A549 (cell line): ENCODE measurements around the gene INPP4B. TPM values are rescaled to one million over a fixed set of nuclear protein-coding genes. Genes with fewer than 3 reads are reported as not detected.

Source experiments
- ATAC-seq, 2 experiments: fragments of 200-7000 bp in 1 of 2; fragments of >200 bp in 1 of 2; cut with Nextera tagmentation in 1 of 2; cut with Tn5 transposase in 1 of 2; 3 replicates each; pipeline versions ENCODE4 v1.8.0 to v1.9.1; 2018 to 2020; ENCODE audit warnings: mild to moderate bottlenecking in 1 of 2, moderate library complexity in 1 of 2
- CTCF ChIA-PET: fragments of 300-600 bp; sonication (Branson Sonifier 250); formaldehyde crosslinking; extraction: SDS; loops from one replicate; lab custom pipeline; 2021; ENCODE audit warnings: antibody characterized with exemption, inconsistent platforms; lab: Yijun Ruan, JAX
- POLR2A ChIA-PET: fragments of 350-600 bp; formaldehyde crosslinking; extraction: SDS; loops from one replicate; lab custom pipeline; 2021; ENCODE audit warnings: antibody characterized with exemption, inconsistent platforms; lab: Yijun Ruan, JAX
- DNase-seq, 2 experiments: peaks; one replicate each; pipeline versions ENCODE4 v3.0.0 to v3.0.0-alpha.2; 2011 to 2016; ENCODE audit warnings: low read depth in 1 of 2, low spot score in 1 of 2
- FAIRE-seq: peaks from 2 replicates; lab custom pipeline; 2011; peaks lifted over from hg19 to GRCh38; lab: Jason Lieb, UNC
- H3K27ac ChIP-seq, 2 experiments: fragments of >200 bp; sonication (Bioruptor Twin); formaldehyde crosslinking; 3 replicates each; pipeline ENCODE4 v1.5.1; 2016 to 2017
- H3K4me1 ChIP-seq: fragments of >200 bp; sonication (Bioruptor Twin); formaldehyde crosslinking; 3 replicates; pipeline ENCODE4 v1.6.1; 2016
- H3K4me2 ChIP-seq: fragments of >200 bp; sonication (Bioruptor Twin); formaldehyde crosslinking; 3 replicates; pipeline ENCODE4 v1.6.1; 2016
- H3K4me3 ChIP-seq: fragments of >200 bp; sonication (Bioruptor Twin); formaldehyde crosslinking; 3 replicates; pipeline ENCODE4 v1.5.1; 2016
- H3K9me3 ChIP-seq: fragments of >200 bp; sonication (Bioruptor Twin); formaldehyde crosslinking; 3 replicates; pipeline ENCODE4 v1.6.1; 2016
- BHLHE40 ChIP-seq: IDR thresholded peaks from 2 replicates; pipeline ENCODE4 v1.6.1; 2012; ENCODE audit warnings: low read depth, low read length, inconsistent platforms
- CBX2 ChIP-seq: fragments of 200-600 bp; sonication (generic); IDR thresholded peaks from 2 replicates; pipeline ENCODE4 v1.6.1; 2016; ENCODE audit warnings: low read depth, mild to moderate bottlenecking, borderline replicate concordance
- CBX8 ChIP-seq: fragments of 200-600 bp; sonication (generic); IDR thresholded peaks from 2 replicates; pipeline ENCODE4 v1.6.1; 2016
- CEBPB ChIP-seq, 2 experiments: fragments of >200 bp in 1 of 2; sonication (Bioruptor Twin) in 1 of 2; formaldehyde crosslinking in 1 of 2; IDR thresholded peaks; 2 replicates each; pipeline ENCODE4 v1.6.1; 2012 to 2016
- CHD2 ChIP-seq: fragments of 150-350 bp; IDR thresholded peaks from 2 replicates; pipeline ENCODE4 v1.6.1; 2014; ENCODE audit warnings: low read length; ENCODE audit not compliant: partially characterized antibody
- CHD4 ChIP-seq: fragments of 200-600 bp; sonication (generic); IDR thresholded peaks from 2 replicates; pipeline ENCODE4 v1.6.1; 2016; ENCODE audit warnings: antibody characterized with exemption, mild to moderate bottlenecking, borderline replicate concordance
- EHF ChIP-seq: fragments of 250-450 bp; sonication (Bioruptor Pico); IDR thresholded peaks from 2 replicates; pipeline ENCODE4 v1.5.0; 2020; ENCODE audit warnings: mild to moderate bottlenecking
- EP300 ChIP-seq, 2 experiments: fragments of >200 bp; sonication (Bioruptor Twin); formaldehyde crosslinking; IDR thresholded peaks; 2 replicates in 1 of 2; 3 replicates in 1 of 2; pipeline ENCODE4 v1.6.1; 2016 to 2017
- ESRRA ChIP-seq: fragments of 150-350 bp; IDR thresholded peaks from 2 replicates; pipeline ENCODE4 v1.6.1; 2014; ENCODE audit warnings: mild to moderate bottlenecking, low read length, borderline replicate concordance
- FOSL2 ChIP-seq, 2 experiments: fragments of 450-650 bp in 1 of 2; fragments of >200 bp in 1 of 2; sonication (Bioruptor Twin) in 1 of 2; formaldehyde crosslinking; IDR thresholded peaks; 2 replicates each; pipeline versions ENCODE4 v1.5.0 to v1.6.1; 2016 to 2020; ENCODE audit warnings: mild to moderate bottlenecking in 1 of 2, moderate library complexity in 1 of 2
- FOXS1 ChIP-seq: fragments of 250-450 bp; sonication (Bioruptor Pico); IDR thresholded peaks from 2 replicates; pipeline ENCODE4 v1.5.0; 2020; ENCODE audit warnings: mild to moderate bottlenecking, moderate library complexity
- GATA3 ChIP-seq: IDR thresholded peaks from 2 replicates; pipeline ENCODE4 v1.6.1; 2012; ENCODE audit warnings: borderline replicate concordance
- HDAC2 ChIP-seq: fragments of 200-600 bp; sonication (generic); IDR thresholded peaks from 2 replicates; pipeline ENCODE4 v1.6.1; 2016
- HOXB13 ChIP-seq: fragments of 250-450 bp; sonication (Bioruptor Pico); IDR thresholded peaks from 2 replicates; pipeline ENCODE4 v1.5.0; 2020; ENCODE audit warnings: low read depth, mild to moderate bottlenecking, moderate library complexity
- JUNB ChIP-seq: fragments of >200 bp; sonication (Bioruptor Twin); formaldehyde crosslinking; IDR thresholded peaks from 2 replicates; pipeline ENCODE4 v1.6.1; 2016
- MYC ChIP-seq: IDR thresholded peaks from 2 replicates; pipeline ENCODE4 v1.6.1; 2012; ENCODE audit warnings: mild to moderate bottlenecking, inconsistent platforms, low read length, improper control_type of control experiment, borderline replicate concordance
- NPAS2 ChIP-seq: fragments of 250-450 bp; sonication (Bioruptor Pico); IDR thresholded peaks from 2 replicates; pipeline ENCODE4 v1.8.0; 2022; ENCODE audit warnings: mild to moderate bottlenecking, moderate library complexity, borderline replicate concordance
- PHF8 ChIP-seq: fragments of 200-600 bp; sonication (generic); IDR thresholded peaks from 2 replicates; pipeline ENCODE4 v1.6.1; 2016; ENCODE audit warnings: low read depth, mild to moderate bottlenecking, antibody characterized with exemption, moderate library complexity, borderline replicate concordance
- POLR2A ChIP-seq: IDR thresholded peaks from 2 replicates; pipeline ENCODE4 v1.6.1; 2012; ENCODE audit warnings: mild to moderate bottlenecking, low read length
- POLR2AphosphoS2 ChIP-seq: conservative IDR thresholded peaks from 2 replicates; pipeline ENCODE4 v1.6.1; 2012; ENCODE audit warnings: low read length, improper control_type of control experiment, inconsistent platforms
- RAD21 ChIP-seq, 2 experiments: fragments of >200 bp in 1 of 2; sonication (Bioruptor Twin) in 1 of 2; formaldehyde crosslinking in 1 of 2; IDR thresholded peaks in 1 of 2; conservative IDR thresholded peaks in 1 of 2; 2 replicates in 1 of 2; 3 replicates in 1 of 2; pipeline ENCODE4 v1.6.1; 2012 to 2018; ENCODE audit warnings: inconsistent platforms in 1 of 2
- RARB ChIP-seq: fragments of 250-450 bp; sonication (Bioruptor Pico); IDR thresholded peaks from 2 replicates; pipeline ENCODE4 v1.8.0; 2021; ENCODE audit warnings: mild to moderate bottlenecking, moderate library complexity
- RNF2 ChIP-seq: fragments of 200-600 bp; sonication (generic); IDR thresholded peaks from 2 replicates; pipeline ENCODE4 v1.6.1; 2016; ENCODE audit warnings: low read depth, mild to moderate bottlenecking, antibody characterized with exemption, moderate library complexity, borderline replicate concordance
- SMC3 ChIP-seq: fragments of >200 bp; sonication (Bioruptor Twin); formaldehyde crosslinking; IDR thresholded peaks from 3 replicates; pipeline ENCODE4 v1.6.1; 2018; ENCODE audit warnings: inconsistent platforms
- SREBF2 ChIP-seq: fragments of 450-650 bp; IDR thresholded peaks from 2 replicates; pipeline ENCODE4 v1.6.1; 2014; ENCODE audit warnings: mild to moderate bottlenecking, moderate library complexity
- ZNF302 ChIP-seq: fragments of 250-450 bp; sonication (Bioruptor Pico); IDR thresholded peaks from 2 replicates; pipeline ENCODE4 v1.9.0; 2021; ENCODE audit warnings: inconsistent platforms, mild to moderate bottlenecking, moderate library complexity
- WGBS: methylation state at CpG from one replicate; pipeline ENCODE4 v1.1.6; 2017; ENCODE audit errors: missing lambda C conversion rate; 5-methylcytosine and 5-hydroxymethylcytosine counted together
- polyA plus RNA-seq, 4 experiments: library from polyadenylated mRNA; depleted of rRNA in 3 of 4; stranded (reverse); fragments of >200 nt; fragmentation: RNase III in 1 of 4; extraction: RNeasy Plus Mini Kit Qiagen cat#74134 plus additional on column Dnase treatment in 1 of 4; gene quantifications; 2 replicates in 3 of 4; 3 replicates in 1 of 4; pipeline ENCODE4 v1.2.3, GENCODE V29; 2011 to 2017
- TF ChIP-seq, protein P1 (sequence below): fragments of >200 bp; sonication (Bioruptor Twin); formaldehyde crosslinking; IDR thresholded peaks from 3 replicates; pipeline ENCODE4 v1.5.1; 2016
- TF ChIP-seq, protein P2 (sequence below): fragments of 150-350 bp; IDR thresholded peaks from 2 replicates; pipeline ENCODE4 v1.6.1; 2014; ENCODE audit warnings: low read depth, mild to moderate bottlenecking, low read length
- TF ChIP-seq, protein P3 (sequence below): fragments of >200 bp; sonication (Bioruptor Twin); formaldehyde crosslinking; IDR thresholded peaks from 2 replicates; pipeline ENCODE4 v1.6.1; 2016
- TF ChIP-seq, protein P4 (sequence below): fragments of 200-600 bp; sonication (generic); IDR thresholded peaks from 2 replicates; pipeline ENCODE4 v1.6.1; 2016; ENCODE audit warnings: antibody characterized with exemption, mild to moderate bottlenecking, moderate library complexity
- TF ChIP-seq, protein P5 (sequence below): IDR thresholded peaks from 2 replicates; pipeline ENCODE4 v1.6.1; 2012; ENCODE audit warnings: low read depth, borderline replicate concordance
- TF ChIP-seq, protein P6 (sequence below): IDR thresholded peaks from 2 replicates; pipeline ENCODE4 v1.6.1; 2012

The INPP4B gene
- polyA plus RNA-seq, 2 of the 4 experiments (the other 2 are of a cell fraction) = 7.2 to 14.9 TPM

DNA sequence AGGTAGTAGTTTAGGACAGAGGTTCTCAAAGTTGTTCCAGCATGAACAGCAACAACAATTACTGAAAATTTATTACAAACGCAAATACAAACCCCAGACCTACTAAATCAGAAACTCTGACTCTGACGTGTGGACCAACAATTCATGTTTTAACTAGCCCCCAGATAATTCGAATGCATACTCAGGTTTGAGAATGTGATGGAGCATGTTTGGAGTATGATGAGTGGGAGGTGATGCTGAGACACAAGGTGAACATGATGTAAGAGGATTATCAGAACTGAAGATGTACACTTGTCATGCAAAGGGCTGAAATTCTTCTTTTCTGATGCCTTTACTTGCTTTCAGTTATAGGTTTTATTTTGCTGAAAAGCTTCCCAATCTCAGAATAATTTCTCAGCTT, 323.0 kb downstream of the INPP4B start:
- POLR2A ChIA-PET = no interaction called here
- no peak for ATAC-seq
- CTCF ChIA-PET = no interaction called here

DNA sequence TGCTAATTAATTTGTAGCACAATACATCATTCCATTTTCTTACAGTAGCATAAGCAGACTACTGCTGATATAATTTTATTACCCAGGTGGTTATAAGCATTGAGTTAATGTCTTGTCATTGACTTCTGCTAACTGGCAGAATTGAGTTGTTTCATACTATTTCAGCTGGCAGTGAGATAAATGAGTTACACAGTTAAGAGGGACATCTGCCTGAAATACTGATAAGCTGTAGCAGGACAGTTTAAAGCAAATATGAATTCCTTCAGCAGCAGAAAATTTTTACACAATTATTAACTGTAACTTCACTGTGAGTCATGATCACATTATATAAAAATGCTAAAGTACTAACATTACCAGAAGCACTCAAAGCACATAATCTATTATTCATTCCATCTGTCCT, 326.8 kb downstream of the INPP4B start:
- no peaks in the 10 kb centered on the region for H3K9me3 ChIP-seq
- H3K4me3 ChIP-seq = no peak overlapping the region
- peak overlapping the region; percentile 54 for H3K4me2 ChIP-seq
- FAIRE-seq = no peak
- peak overlapping the region; percentile 62 to 73; a peak in 5 of 6 replicates for H3K27ac ChIP-seq
- TF ChIP-seq EP300 (IDR thresholded peaks at IDR 0.05) (no peak), RNF2 (no peak), HOXB13 (CRISPR knock-in tag) (no peak), FOSL2 (IDR thresholded peaks at IDR 0.05) (0 out of 2 replicates have a peak, but pooled peaks have one; percentile 26), FOSL2 (CRISPR knock-in tag; IDR thresholded peaks at IDR 0.05) (peak; percentile 43; the same call in 1 of the 2 replicates), CHD2 (no peak), SREBF2 (no peak), CEBPB (IDR thresholded peaks at IDR 0.05) (no peak), SMC3 (peak; percentile 53; the same call in 2 of the 3 replicates), MYC (no peak), PHF8 (no peak), CHD4 (no peak), POLR2AphosphoS2 (no peak), POLR2A (no peak), EHF (CRISPR knock-in tag) (no peak), RARB (no peak), ESRRA (no peak), CBX8 (no peak), FOXS1 (CRISPR knock-in tag) (no peak), RAD21 (conservative IDR thresholded peaks at IDR 0.05 in 1 of 2, IDR thresholded peaks at IDR 0.05 in 1 of 2) (peak; percentile 54 to 61; a peak in 4 of 5 replicates), JUNB (peak; percentile 32; the same call in 1 of the 2 replicates)
- TF ChIP-seq, protein P1, sequence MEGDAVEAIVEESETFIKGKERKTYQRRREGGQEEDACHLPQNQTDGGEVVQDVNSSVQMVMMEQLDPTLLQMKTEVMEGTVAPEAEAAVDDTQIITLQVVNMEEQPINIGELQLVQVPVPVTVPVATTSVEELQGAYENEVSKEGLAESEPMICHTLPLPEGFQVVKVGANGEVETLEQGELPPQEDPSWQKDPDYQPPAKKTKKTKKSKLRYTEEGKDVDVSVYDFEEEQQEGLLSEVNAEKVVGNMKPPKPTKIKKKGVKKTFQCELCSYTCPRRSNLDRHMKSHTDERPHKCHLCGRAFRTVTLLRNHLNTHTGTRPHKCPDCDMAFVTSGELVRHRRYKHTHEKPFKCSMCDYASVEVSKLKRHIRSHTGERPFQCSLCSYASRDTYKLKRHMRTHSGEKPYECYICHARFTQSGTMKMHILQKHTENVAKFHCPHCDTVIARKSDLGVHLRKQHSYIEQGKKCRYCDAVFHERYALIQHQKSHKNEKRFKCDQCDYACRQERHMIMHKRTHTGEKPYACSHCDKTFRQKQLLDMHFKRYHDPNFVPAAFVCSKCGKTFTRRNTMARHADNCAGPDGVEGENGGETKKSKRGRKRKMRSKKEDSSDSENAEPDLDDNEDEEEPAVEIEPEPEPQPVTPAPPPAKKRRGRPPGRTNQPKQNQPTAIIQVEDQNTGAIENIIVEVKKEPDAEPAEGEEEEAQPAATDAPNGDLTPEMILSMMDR = peak; percentile 40; the same call in 2 of the 3 replicates
- TF ChIP-seq, protein P2, sequence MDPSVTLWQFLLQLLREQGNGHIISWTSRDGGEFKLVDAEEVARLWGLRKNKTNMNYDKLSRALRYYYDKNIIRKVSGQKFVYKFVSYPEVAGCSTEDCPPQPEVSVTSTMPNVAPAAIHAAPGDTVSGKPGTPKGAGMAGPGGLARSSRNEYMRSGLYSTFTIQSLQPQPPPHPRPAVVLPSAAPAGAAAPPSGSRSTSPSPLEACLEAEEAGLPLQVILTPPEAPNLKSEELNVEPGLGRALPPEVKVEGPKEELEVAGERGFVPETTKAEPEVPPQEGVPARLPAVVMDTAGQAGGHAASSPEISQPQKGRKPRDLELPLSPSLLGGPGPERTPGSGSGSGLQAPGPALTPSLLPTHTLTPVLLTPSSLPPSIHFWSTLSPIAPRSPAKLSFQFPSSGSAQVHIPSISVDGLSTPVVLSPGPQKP = no peak
- TF ChIP-seq, protein P3, sequence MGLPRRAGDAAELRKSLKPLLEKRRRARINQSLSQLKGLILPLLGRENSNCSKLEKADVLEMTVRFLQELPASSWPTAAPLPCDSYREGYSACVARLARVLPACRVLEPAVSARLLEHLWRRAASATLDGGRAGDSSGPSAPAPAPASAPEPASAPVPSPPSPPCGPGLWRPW = no peak
- TF ChIP-seq, protein P4, sequence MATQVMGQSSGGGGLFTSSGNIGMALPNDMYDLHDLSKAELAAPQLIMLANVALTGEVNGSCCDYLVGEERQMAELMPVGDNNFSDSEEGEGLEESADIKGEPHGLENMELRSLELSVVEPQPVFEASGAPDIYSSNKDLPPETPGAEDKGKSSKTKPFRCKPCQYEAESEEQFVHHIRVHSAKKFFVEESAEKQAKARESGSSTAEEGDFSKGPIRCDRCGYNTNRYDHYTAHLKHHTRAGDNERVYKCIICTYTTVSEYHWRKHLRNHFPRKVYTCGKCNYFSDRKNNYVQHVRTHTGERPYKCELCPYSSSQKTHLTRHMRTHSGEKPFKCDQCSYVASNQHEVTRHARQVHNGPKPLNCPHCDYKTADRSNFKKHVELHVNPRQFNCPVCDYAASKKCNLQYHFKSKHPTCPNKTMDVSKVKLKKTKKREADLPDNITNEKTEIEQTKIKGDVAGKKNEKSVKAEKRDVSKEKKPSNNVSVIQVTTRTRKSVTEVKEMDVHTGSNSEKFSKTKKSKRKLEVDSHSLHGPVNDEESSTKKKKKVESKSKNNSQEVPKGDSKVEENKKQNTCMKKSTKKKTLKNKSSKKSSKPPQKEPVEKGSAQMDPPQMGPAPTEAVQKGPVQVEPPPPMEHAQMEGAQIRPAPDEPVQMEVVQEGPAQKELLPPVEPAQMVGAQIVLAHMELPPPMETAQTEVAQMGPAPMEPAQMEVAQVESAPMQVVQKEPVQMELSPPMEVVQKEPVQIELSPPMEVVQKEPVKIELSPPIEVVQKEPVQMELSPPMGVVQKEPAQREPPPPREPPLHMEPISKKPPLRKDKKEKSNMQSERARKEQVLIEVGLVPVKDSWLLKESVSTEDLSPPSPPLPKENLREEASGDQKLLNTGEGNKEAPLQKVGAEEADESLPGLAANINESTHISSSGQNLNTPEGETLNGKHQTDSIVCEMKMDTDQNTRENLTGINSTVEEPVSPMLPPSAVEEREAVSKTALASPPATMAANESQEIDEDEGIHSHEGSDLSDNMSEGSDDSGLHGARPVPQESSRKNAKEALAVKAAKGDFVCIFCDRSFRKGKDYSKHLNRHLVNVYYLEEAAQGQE = no peak
- TF ChIP-seq, protein P5, sequence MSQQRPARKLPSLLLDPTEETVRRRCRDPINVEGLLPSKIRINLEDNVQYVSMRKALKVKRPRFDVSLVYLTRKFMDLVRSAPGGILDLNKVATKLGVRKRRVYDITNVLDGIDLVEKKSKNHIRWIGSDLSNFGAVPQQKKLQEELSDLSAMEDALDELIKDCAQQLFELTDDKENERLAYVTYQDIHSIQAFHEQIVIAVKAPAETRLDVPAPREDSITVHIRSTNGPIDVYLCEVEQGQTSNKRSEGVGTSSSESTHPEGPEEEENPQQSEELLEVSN = no peak
- TF ChIP-seq, protein P6, sequence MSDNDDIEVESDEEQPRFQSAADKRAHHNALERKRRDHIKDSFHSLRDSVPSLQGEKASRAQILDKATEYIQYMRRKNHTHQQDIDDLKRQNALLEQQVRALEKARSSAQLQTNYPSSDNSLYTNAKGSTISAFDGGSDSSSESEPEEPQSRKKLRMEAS = no peak
- ChIA-PET CTCF (interaction anchor here (0.7 kb wide), 1 partner anchor 393 kb away, joined by 3 read pairs; no protein-coding TSS in a partner anchor), POLR2A (no interaction called here)
- peak in 1 of 2 experiments; percentile 37 for DNase-seq
- peaks cover 28% of the 10 kb centered on the region for H3K4me1 ChIP-seq
- peak in 1 of 2 experiments; percentile 65; a peak in 3 of 6 replicates for ATAC-seq

More for the DNA sequence above, 323.0 kb downstream of the INPP4B start:
- Histone ChIP-seq H3K27ac (no peak overlapping the region), H3K4me1 (peaks cover 22% of the 10 kb centered on the region), H3K4me2 (no peak overlapping the region), H3K9me3 (no peaks in the 10 kb centered on the region), H3K4me3 (no peak overlapping the region)
- DNase-seq = no peak
- no peak for FAIRE-seq
- 66% methylated on average over 3 of the region's 3 CpGs for WGBS
- TF ChIP-seq CBX8 (no peak), ZNF302 (no peak), CBX2 (no peak), HDAC2 (no peak), BHLHE40 (no peak), NPAS2 (CRISPR knock-in tag) (no peak), GATA3 (no peak)
